B cell (primary cell): ENCODE measurements around the gene SWAP70.

Experiments used
- CTCF ChIP-seq: fragments of 200-600 bp; IDR thresholded peaks from one replicate; pipeline ENCODE4 v1.8.0; 2022; ENCODE audit warnings: antibody characterized with exemption, mild to moderate bottlenecking
- EZH2 ChIP-seq: IDR thresholded peaks from 2 replicates; pipeline ENCODE4 v1.6.1; 2012; ENCODE audit warnings: borderline replicate concordance, low read depth, mild to moderate bottlenecking, moderate library complexity, low read length; ENCODE audit not compliant: insufficient read depth, poor library complexity, severe bottlenecking

- TF ChIP-seq CTCF (no peak), EZH2 (no peak)
Measured at GRCh38 chr11:9772218-9772617, 108.3 kb downstream of the SWAP70 start.
